22Rv1 (cell line): ENCODE data around the gene CFAP61.

Source experiments
- CTCF ChIP-seq: fragments of 450-650 bp; IDR thresholded peaks from 2 replicates; pipeline ENCODE4 v1.5.1; 2017; ENCODE audit warnings: mild to moderate bottlenecking
- ZFX ChIP-seq: fragments of 450-650 bp; IDR thresholded peaks from 2 replicates; pipeline ENCODE4 v1.6.1; 2017; ENCODE audit warnings: antibody characterized with exemption, borderline replicate concordance

GRCh38 chr20:20293141-20293540 lies 240.8 kb downstream of the CFAP61 start:
- TF ChIP-seq CTCF (no peak), ZFX (no peak)
